ENCODE data around the gene LMNTD2.
"Not testable (repeated sequence)": the region's sequence is repeated elsewhere in the genome, so short reads cannot be mapped to it uniquely, and the experiment has no call there.

LMNTD2 gene

GRCh38 chr11:586376-587316 is 26.1 kb upstream of the LMNTD2 start:
- no peak for DNase-seq

GRCh38 chr11:584287-584686 is 23.7 kb upstream of the LMNTD2 start:
- no peak for DNase-seq

- DNase-seq = no peak
Observed at GRCh38 chr11:581752-582151, 21.2 kb upstream of the LMNTD2 start.

GRCh38 chr11:581342-581741 is 20.8 kb upstream of the LMNTD2 start:
- no peak for DNase-seq

- DNase-seq = no peak
Observed at GRCh38 chr11:579830-580601, 19.5 kb upstream of the LMNTD2 start.

- DNase-seq = no peak
Observed at GRCh38 chr11:578276-579035, 17.9 kb upstream of the LMNTD2 start.

- no peak for DNase-seq
Observed at GRCh38 chr11:577611-577894, 17.0 kb upstream of the LMNTD2 start.

- DNase-seq = no peak
Observed at GRCh38 chr11:576811-577610, 16.5 kb upstream of the LMNTD2 start.

GRCh38 chr11:575996-576768 is 15.6 kb upstream of the LMNTD2 start, which contains the start of gene PHRF1:
Gene PHRF1, plus strand, starts transcription at chr11:576470. Its CDS starts 5,043 bp downstream, at chr11:581513.
- DNase-seq = peak; percentile 87

- DNase-seq = no peak
Observed at GRCh38 chr11:575313-575995, 14.9 kb upstream of the LMNTD2 start.

GRCh38 chr11:574632-575312 is 14.2 kb upstream of the LMNTD2 start:
- DNase-seq = no peak

GRCh38 chr11:574031-574570 is 13.6 kb upstream of the LMNTD2 start:
- DNase-seq = not testable (repeated sequence)

GRCh38 chr11:573146-573759 is 12.7 kb upstream of the LMNTD2 start:
- DNase-seq = no peak

GRCh38 chr11:571802-572185 is 11.3 kb upstream of the LMNTD2 start:
- DNase-seq = no peak

GRCh38 chr11:569158-569885 is 8.8 kb upstream of the LMNTD2 start:
- no peak for DNase-seq

GRCh38 chr11:568306-569157 is 8.0 kb upstream of the LMNTD2 start:
- DNase-seq = peak; percentile 88

GRCh38 chr11:567629-568292 is 7.2 kb upstream of the LMNTD2 start:
- DNase-seq = no peak

Data from MV-4-11 (cell line).